ENCODE data around the gene BRAP.
"Not testable (repeated sequence)": the region's sequence is repeated elsewhere in the genome, so short reads cannot be mapped to it uniquely, and the experiment has no call there.

Gene BRAP

GRCh38 chr12:111673503-111673902, 12.3 kb downstream of the BRAP start:
- no peak for DNase-seq

- no peak for DNase-seq
These were observed 12.9 kb downstream of the BRAP start for GRCh38 chr12:111672822-111673381.

- no peak for DNase-seq
These were observed 20.5 kb downstream of the BRAP start for GRCh38 chr12:111664961-111665865.

- DNase-seq, result no peak
These were observed 21.3 kb downstream of the BRAP start for GRCh38 chr12:111664499-111664898.

- no peak for DNase-seq
These were observed 29.7 kb downstream of the BRAP start for GRCh38 chr12:111656016-111656415.

GRCh38 chr12:111655356-111655755, 30.4 kb downstream of the BRAP start:
- no peak for DNase-seq

- no peak for DNase-seq
These were observed 32.2 kb downstream of the BRAP start for GRCh38 chr12:111653596-111653995.

- not testable (repeated sequence) for DNase-seq
These were observed 33.2 kb downstream of the BRAP start for GRCh38 chr12:111652530-111652929.

GRCh38 chr12:111650912-111651311, 34.8 kb downstream of the BRAP start:
- DNase-seq, result no peak

- no peak for DNase-seq
These were observed 40.3 kb downstream of the BRAP start for GRCh38 chr12:111645433-111645832.

- peak; percentile 34 for DNase-seq
These were observed 42.3 kb downstream of the BRAP start for GRCh38 chr12:111643427-111643826.

GRCh38 chr12:111642681-111643426, 42.9 kb downstream of the BRAP start:
- DNase-seq, result no peak

- no peak for DNase-seq
These were observed 45.2 kb downstream of the BRAP start for GRCh38 chr12:111640506-111640905.

GRCh38 chr12:111638556-111638955, 47.2 kb downstream of the BRAP start:
- DNase-seq, result no peak

- DNase-seq, result peak; percentile 94
These were observed 49.4 kb downstream of the BRAP start for GRCh38 chr12:111636209-111636945.

- DNase-seq, result no peak
These were observed 50.2 kb downstream of the BRAP start for GRCh38 chr12:111635524-111635923.

GRCh38 chr12:111628505-111629260, 57.1 kb downstream of the BRAP start:
- DNase-seq, result no peak

GRCh38 chr12:111626230-111626629, 59.5 kb downstream of the BRAP start:
- no peak for DNase-seq

GRCh38 chr12:111624540-111624939, 61.2 kb downstream of the BRAP start:
- no peak for DNase-seq

GRCh38 chr12:111617841-111618240, 67.9 kb downstream of the BRAP start:
- DNase-seq, result not testable (repeated sequence)

GRCh38 chr12:111616177-111616623, 69.6 kb downstream of the BRAP start:
- DNase-seq, result no peak

GRCh38 chr12:111607239-111607638, 78.5 kb downstream of the BRAP start:
- DNase-seq, result no peak

All from left hindlimb (tissue), 1 donor.